IMR-90 (cell line): ENCODE results near the gene TRMT1. TPM values are rescaled to one million over a fixed set of nuclear protein-coding genes. Genes with fewer than 3 reads are reported as not detected.

Source experiments
- ATAC-seq: fragments of 200-7000 bp; cut with Tn5 transposase; 2 replicates; pipeline ENCODE4 v1.9.1; 2020; ENCODE audit warnings: low read depth, mild to moderate bottlenecking, moderate library complexity
- BruUV-seq: library from RNA; stranded (reverse); fragments of 400-500 nt; replicated peaks from 2 replicates; lab custom pipeline; 2021; lab: Mats Ljungman, UMichigan
- CTCF ChIA-PET: fragments of 300-600 bp; formaldehyde crosslinking; extraction: SDS; loops from one replicate; lab custom pipeline; 2021; ENCODE audit warnings: antibody characterized with exemption; lab: Yijun Ruan, JAX
- POLR2A ChIA-PET: fragments of 300-600 bp; sonication (Branson Sonifier 250); formaldehyde crosslinking; loops from one replicate; lab custom pipeline; 2022; ENCODE audit warnings: antibody characterized with exemption; ENCODE audit not compliant: unreplicated experiment; lab: Charles Lee
- DNase-seq: peaks from one replicate; pipeline ENCODE4 v3.0.0; 2013
- H2AFZ ChIP-seq: replicated peaks from 2 replicates; pipeline ENCODE3; 2013; ENCODE audit warnings: low read length, mild to moderate bottlenecking; ENCODE audit not compliant: poor library complexity
- H2AK5ac ChIP-seq: 2 replicates; pipeline ENCODE4 v1.6.1; 2013; ENCODE audit warnings: low read depth, low read length, inconsistent platforms
- H2AK9ac ChIP-seq: replicated peaks from 2 replicates; pipeline ENCODE3; 2013; ENCODE audit warnings: mild to moderate bottlenecking, low read depth, low read length, moderate library complexity; ENCODE audit not compliant: poor library complexity
- H2BK120ac ChIP-seq: 2 replicates; pipeline ENCODE4 v1.6.1; 2013; ENCODE audit warnings: low read depth, low read length, inconsistent platforms
- H2BK15ac ChIP-seq: 3 replicates; pipeline ENCODE4 v1.6.1; 2013; ENCODE audit warnings: low read depth, low read length, inconsistent platforms
- H2BK20ac ChIP-seq: 2 replicates; pipeline ENCODE4 v1.6.1; 2013; ENCODE audit warnings: low read depth, mild to moderate bottlenecking, inconsistent platforms, low read length, moderate library complexity
- H2BK5ac ChIP-seq: 2 replicates; pipeline ENCODE4 v1.6.1; 2013; ENCODE audit warnings: mild to moderate bottlenecking, low read depth, low read length, inconsistent platforms; ENCODE audit not compliant: poor library complexity, severe bottlenecking
- H3K14ac ChIP-seq: replicated peaks from 2 replicates; pipeline ENCODE4 v1.6.1; 2013; ENCODE audit warnings: low read depth, low read length, inconsistent platforms
- H3K18ac ChIP-seq: 2 replicates; pipeline ENCODE4 v1.6.1; 2013; ENCODE audit warnings: low read depth, low read length, control low read depth
- H3K23ac ChIP-seq: 2 replicates; pipeline ENCODE4 v1.6.1; 2013; ENCODE audit warnings: low read depth, low read length, inconsistent platforms
- H3K27ac ChIP-seq: 2 replicates; pipeline ENCODE4 v1.5.1; 2013; ENCODE audit warnings: mild to moderate bottlenecking, control low read depth, low read length; ENCODE audit not compliant: insufficient read depth
- H3K27me3 ChIP-seq: 2 replicates; pipeline ENCODE4 v1.6.1; 2013; ENCODE audit warnings: low read length; ENCODE audit not compliant: control insufficient read depth, insufficient read depth
- H3K36me3 ChIP-seq: 2 replicates; pipeline ENCODE4 v1.6.1; 2013; ENCODE audit warnings: low read length, mixed read lengths; ENCODE audit not compliant: control insufficient read depth, insufficient read depth
- H3K4ac ChIP-seq: 2 replicates; pipeline ENCODE4 v1.6.1; 2013; ENCODE audit warnings: low read depth, low read length, inconsistent platforms
- H3K4me1 ChIP-seq: 2 replicates; pipeline ENCODE4 v1.6.1; 2013; ENCODE audit warnings: low read length, mixed read lengths; ENCODE audit not compliant: control insufficient read depth, insufficient read depth
- H3K4me2 ChIP-seq: 2 replicates; pipeline ENCODE4 v1.6.1; 2013; ENCODE audit warnings: low read depth, mild to moderate bottlenecking, control low read depth, low read length, moderate library complexity
- H3K4me3 ChIP-seq: 2 replicates; pipeline ENCODE4 v1.5.1; 2013; ENCODE audit warnings: low read depth, mild to moderate bottlenecking, control low read depth, low read length, moderate library complexity; ENCODE audit not compliant: insufficient read depth
- H3K56ac ChIP-seq: 2 replicates; pipeline ENCODE4 v1.6.1; 2013; ENCODE audit warnings: low read length, inconsistent platforms; ENCODE audit not compliant: insufficient read depth; ENCODE audit errors: extremely low read depth
- H3K79me1 ChIP-seq, 2 experiments: 2 replicates each; pipeline ENCODE4 v1.6.1; 2013; ENCODE audit warnings: low read length in 2 of 2, inconsistent platforms in 1 of 2, low read depth in 1 of 2
- H3K9ac ChIP-seq: 2 replicates; pipeline ENCODE4 v1.6.1; 2013; ENCODE audit warnings: low read depth, low read length, control low read depth
- H3K9me1 ChIP-seq: 2 replicates; pipeline ENCODE4 v1.6.1; 2013; ENCODE audit warnings: low read length, inconsistent platforms; ENCODE audit not compliant: insufficient read depth
- H3K9me3 ChIP-seq: 2 replicates; pipeline ENCODE4 v1.6.1; 2013; ENCODE audit warnings: low read length; ENCODE audit not compliant: control insufficient read depth, insufficient read depth
- H4K20me1 ChIP-seq: 2 replicates; pipeline ENCODE4 v1.6.1; 2013; ENCODE audit warnings: low read length, inconsistent platforms; ENCODE audit not compliant: insufficient read depth
- H4K5ac ChIP-seq: 2 replicates; pipeline ENCODE4 v1.6.1; 2013; ENCODE audit warnings: mild to moderate bottlenecking, low read depth, low read length, control low read depth
- H4K8ac ChIP-seq, 2 experiments: 2 replicates each; pipeline ENCODE4 v1.6.1; 2013; ENCODE audit warnings: low read depth in 2 of 2, low read length in 2 of 2, control low read depth in 1 of 2, inconsistent platforms in 1 of 2
- H4K91ac ChIP-seq: 2 replicates; pipeline ENCODE4 v1.6.1; 2013; ENCODE audit warnings: low read depth, low read length, inconsistent platforms; ENCODE audit not compliant: insufficient read depth
- CEBPB ChIP-seq: IDR thresholded peaks from 2 replicates; pipeline ENCODE4 v1.6.1; 2012; ENCODE audit warnings: low read depth, low read length, improper control_type of control experiment
- CHD1 ChIP-seq: IDR thresholded peaks from 2 replicates; pipeline ENCODE4 v1.6.1; 2012; ENCODE audit warnings: low read depth, low read length, improper control_type of control experiment
- FOS ChIP-seq: fragments of 150-350 bp; IDR thresholded peaks from 2 replicates; pipeline ENCODE4 v1.6.1; 2016; ENCODE audit warnings: low read depth, low read length
- NFE2L2 ChIP-seq: fragments of 150-350 bp; IDR thresholded peaks from 2 replicates; pipeline ENCODE4 v1.6.1; 2016; ENCODE audit warnings: low read depth, mild to moderate bottlenecking, low read length
- RAD21 ChIP-seq: IDR thresholded peaks from 2 replicates; pipeline ENCODE4 v1.6.1; 2012; ENCODE audit warnings: low read length, improper control_type of control experiment
- RCOR1 ChIP-seq: IDR thresholded peaks from 2 replicates; pipeline ENCODE4 v1.6.1; 2012; ENCODE audit warnings: mild to moderate bottlenecking, low read length, improper control_type of control experiment; ENCODE audit not compliant: insufficient replicate concordance
- SMC3 ChIP-seq: fragments of 150-350 bp; IDR thresholded peaks from 2 replicates; pipeline ENCODE4 v1.6.1; 2016; ENCODE audit warnings: low read depth, mild to moderate bottlenecking, antibody characterized with exemption, low read length, moderate library complexity
- USF2 ChIP-seq: fragments of 150-350 bp; IDR thresholded peaks from 2 replicates; pipeline ENCODE4 v1.6.1; 2017; ENCODE audit warnings: mild to moderate bottlenecking, antibody characterized with exemption, low read length, low read depth
- WGBS, 2 experiments: methylation state at CpG; one replicate each; pipeline versions ENCODE4 v1.1.5 to v1.1.7; 2013; ENCODE audit warnings: missing lambda C conversion rate in 2 of 2; ENCODE audit not compliant: insufficient read length in 1 of 2; ENCODE audit errors: extremely low coverage in 2 of 2; 5-methylcytosine and 5-hydroxymethylcytosine counted together
- dilution Hi-C: fragments of 300-500 bp; cut with HindIII; formaldehyde crosslinking; loops from one replicate; pipeline ENCODE4 v1.14.3; 2018; ENCODE audit warnings: low sequenced_read_pairs; ENCODE audit not compliant: unreplicated experiment
- in situ Hi-C: fragments of 300-500 bp; cut with MboI; formaldehyde crosslinking; loops from 3 replicates; pipeline ENCODE4 v1.14.3; 2019; ENCODE audit warnings: low sequenced_read_pairs, inconsistent platforms, mixed read lengths
- intact Hi-C: fragments of 100-400 bp; cut with micrococcal nuclease; formaldehyde crosslinking; loops from 2 replicates; pipeline ENCODE4 v1.10.0; 2022
- polyA plus RNA-seq, 3 experiments: library from polyadenylated mRNA; depleted of rRNA; stranded (reverse); fragments of >200 nt; gene quantifications; 2 replicates each; pipeline ENCODE4 v1.2.3, GENCODE V29; 2012; ENCODE audit warnings: low replicate concordance in 1 of 3
- total RNA-seq: library from RNA; depleted of rRNA; stranded (reverse); fragments of >200 nt; gene quantifications from 2 replicates; pipeline ENCODE4 v1.2.3, GENCODE V29; 2012
- TF ChIP-seq, protein P1 (sequence below): conservative IDR thresholded peaks from 2 replicates; pipeline ENCODE4 v1.5.1; 2012; ENCODE audit warnings: mild to moderate bottlenecking, low read depth, low read length, improper control_type of control experiment
- TF ChIP-seq, protein P2 (sequence below): fragments of 150-350 bp; IDR thresholded peaks from 2 replicates; pipeline ENCODE4 v1.6.1; 2016; ENCODE audit warnings: low read depth, mild to moderate bottlenecking, low read length, moderate library complexity, borderline replicate concordance

The TRMT1 gene
- total and polyA plus RNA-seq, 2 of the 4 experiments (the other 2 are of a cell fraction): 28.3 to 56.0 TPM

DNA sequence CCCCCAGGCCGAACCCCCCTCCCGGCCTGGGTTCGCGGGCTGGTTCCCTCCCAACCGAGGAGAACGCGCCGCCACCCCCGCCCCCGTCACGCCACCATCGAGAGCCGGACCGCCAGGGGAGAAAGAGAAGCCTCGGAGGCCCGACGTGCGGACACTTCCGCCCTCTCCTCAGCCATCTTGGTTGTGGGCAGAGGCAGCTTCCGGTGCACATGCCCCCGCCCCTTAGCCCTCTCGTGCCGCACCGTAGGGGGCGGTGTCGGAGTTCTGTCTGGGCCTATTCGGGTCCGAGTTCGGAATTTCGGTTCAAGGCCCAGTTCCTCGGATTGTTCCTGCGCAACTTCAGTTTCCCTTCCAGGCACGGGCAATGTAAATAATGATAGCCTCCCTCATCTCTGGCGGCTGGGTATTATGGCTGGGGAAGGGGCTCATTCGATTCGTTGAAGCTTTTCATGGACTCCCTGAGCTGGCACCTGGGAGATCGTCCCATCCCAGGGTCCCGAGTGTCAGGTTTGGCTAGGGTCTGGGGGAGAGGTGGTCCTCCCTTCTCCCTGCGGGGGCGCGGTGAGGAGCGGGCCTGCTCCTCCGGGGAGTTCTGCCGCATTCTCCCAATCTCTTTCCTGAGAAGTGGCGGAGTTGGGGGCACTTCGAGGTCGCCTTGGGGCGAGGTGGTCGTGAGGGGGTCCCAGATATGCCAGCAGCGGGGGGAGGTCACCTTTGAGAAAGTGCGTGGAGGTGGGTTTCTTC lies 33.8 kb upstream of the TRMT1 start, which contains the start of the genes IER2 and STX10 (continued):
- TF ChIP-seq CHD1: peak; percentile 76
- TF ChIP-seq FOS: no peak
- no peak for TF ChIP-seq RCOR1

DNA sequence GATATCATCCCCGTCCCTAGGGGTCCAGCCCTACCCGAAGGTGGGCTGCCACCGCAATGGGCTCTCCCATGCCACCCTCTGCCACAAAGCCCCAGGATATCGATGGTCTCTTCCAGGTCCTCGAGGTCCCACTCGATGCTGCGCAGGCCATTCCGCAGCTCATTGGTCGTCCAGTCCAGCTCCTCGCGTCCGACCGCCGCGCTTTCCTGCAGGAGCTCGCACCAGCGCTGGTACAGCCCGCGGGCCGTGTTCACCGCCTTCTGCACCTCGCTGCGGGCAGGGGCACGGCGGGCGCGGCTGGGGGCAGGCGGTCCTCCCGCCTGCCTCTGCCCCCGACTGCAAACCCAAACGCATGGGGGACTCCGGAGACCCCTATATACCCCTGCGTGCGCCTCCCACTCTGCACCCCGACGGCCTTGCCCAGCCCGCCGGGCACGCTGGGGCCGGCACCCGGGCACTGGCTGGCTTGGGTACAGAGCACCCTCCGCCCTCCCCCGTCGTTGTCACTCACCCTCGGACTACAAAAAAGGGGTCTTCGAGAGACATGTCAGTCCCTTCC lies 33.2 kb upstream of the TRMT1 start:
- peaks cover 2 to 43% of the 10 kb centered on the region in 2 experiments; a peak in 2 of 4 replicates for H3K79me1 ChIP-seq
- CTCF ChIA-PET: interaction anchor here (0.7 to 1.0 kb wide), 3 partner anchors 23 to 33 kb away, joined by 3 read pairs; partner anchors contain the start of gene NACC1
- H3K27me3 ChIP-seq: no peaks in the 10 kb centered on the region
- dilution Hi-C loops (no loop called here), in situ Hi-C loops (loop anchor here (10.0 kb wide), 1 partner anchor 695 kb away; no protein-coding TSS in a partner anchor), intact Hi-C loops (loop anchor here (2.0 kb wide), 2 partner anchors 113 to 171 kb away; no protein-coding TSS in a partner anchor)
- H3K9me3 ChIP-seq: no peaks in the 10 kb centered on the region
- H3K4me1 ChIP-seq: peaks cover 6% of the 10 kb centered on the region; the same call in 1 of the 2 replicates
- peaks cover 7% of the 10 kb centered on the region for H3K36me3 ChIP-seq
- no TSS peak for BruUV-seq
- H3K4ac ChIP-seq: peak overlapping the region; percentile 89
- peak overlapping the region; percentile 72 for H3K4me3 ChIP-seq
- peak overlapping the region; percentile 94 for H3K23ac ChIP-seq
- H2AK9ac ChIP-seq: peak overlapping the region; percentile 99
- peak overlapping the region; percentile 98 for H2AFZ ChIP-seq
- H3K27ac ChIP-seq: peak overlapping the region; percentile 74
- H2BK15ac ChIP-seq: 0 out of 3 replicates have a peak overlapping the region, but pooled peaks have one; percentile 31
- H2BK20ac ChIP-seq: peak overlapping the region; percentile 69
- peak overlapping the region; percentile 87 for H3K14ac ChIP-seq
- peak overlapping the region; percentile 71 for H4K5ac ChIP-seq
- peaks cover 19% of the 10 kb centered on the region for H4K20me1 ChIP-seq
- peaks cover 4% of the 10 kb centered on the region for H3K9me1 ChIP-seq
- H2BK5ac ChIP-seq: peak overlapping the region; percentile 65
- POLR2A ChIA-PET: interaction anchor here (0.5 to 1.1 kb wide), 4 partner anchors 13 to 358 kb away, joined by 3 to 8 read pairs (median 5); no protein-coding TSS in a partner anchor
- peak overlapping the region; percentile 17 for H3K56ac ChIP-seq
- peak overlapping the region; percentile 93 for H2AK5ac ChIP-seq
- H4K91ac ChIP-seq: peak overlapping the region; percentile 74
- DNase-seq: no peak
- H3K4me2 ChIP-seq: peak overlapping the region; percentile 94
- ATAC-seq: peak; percentile 2
- peak overlapping the region; percentile 59 for H2BK120ac ChIP-seq
- 2% methylated on average over 25 of the region's 46 CpGs; no CpG with 5 or more reads in 1 of the 2 experiments for WGBS, 2 experiments
- peak overlapping the region; percentile 80 to 90 for H4K8ac ChIP-seq
- H3K9ac ChIP-seq: peak overlapping the region; percentile 76
- H3K18ac ChIP-seq: peak overlapping the region; percentile 3; the same call in 1 of the 2 replicates
- peak; percentile 8; the same call in 1 of the 2 replicates for TF ChIP-seq RAD21
- no peak for TF ChIP-seq USF2
- 0 out of 2 replicates have a peak, but pooled peaks have one; percentile 8 for TF ChIP-seq SMC3
- TF ChIP-seq, protein P1, sequence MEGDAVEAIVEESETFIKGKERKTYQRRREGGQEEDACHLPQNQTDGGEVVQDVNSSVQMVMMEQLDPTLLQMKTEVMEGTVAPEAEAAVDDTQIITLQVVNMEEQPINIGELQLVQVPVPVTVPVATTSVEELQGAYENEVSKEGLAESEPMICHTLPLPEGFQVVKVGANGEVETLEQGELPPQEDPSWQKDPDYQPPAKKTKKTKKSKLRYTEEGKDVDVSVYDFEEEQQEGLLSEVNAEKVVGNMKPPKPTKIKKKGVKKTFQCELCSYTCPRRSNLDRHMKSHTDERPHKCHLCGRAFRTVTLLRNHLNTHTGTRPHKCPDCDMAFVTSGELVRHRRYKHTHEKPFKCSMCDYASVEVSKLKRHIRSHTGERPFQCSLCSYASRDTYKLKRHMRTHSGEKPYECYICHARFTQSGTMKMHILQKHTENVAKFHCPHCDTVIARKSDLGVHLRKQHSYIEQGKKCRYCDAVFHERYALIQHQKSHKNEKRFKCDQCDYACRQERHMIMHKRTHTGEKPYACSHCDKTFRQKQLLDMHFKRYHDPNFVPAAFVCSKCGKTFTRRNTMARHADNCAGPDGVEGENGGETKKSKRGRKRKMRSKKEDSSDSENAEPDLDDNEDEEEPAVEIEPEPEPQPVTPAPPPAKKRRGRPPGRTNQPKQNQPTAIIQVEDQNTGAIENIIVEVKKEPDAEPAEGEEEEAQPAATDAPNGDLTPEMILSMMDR: no peak
- no peak for TF ChIP-seq CEBPB
- no peak for TF ChIP-seq NFE2L2
- TF ChIP-seq, protein P2, sequence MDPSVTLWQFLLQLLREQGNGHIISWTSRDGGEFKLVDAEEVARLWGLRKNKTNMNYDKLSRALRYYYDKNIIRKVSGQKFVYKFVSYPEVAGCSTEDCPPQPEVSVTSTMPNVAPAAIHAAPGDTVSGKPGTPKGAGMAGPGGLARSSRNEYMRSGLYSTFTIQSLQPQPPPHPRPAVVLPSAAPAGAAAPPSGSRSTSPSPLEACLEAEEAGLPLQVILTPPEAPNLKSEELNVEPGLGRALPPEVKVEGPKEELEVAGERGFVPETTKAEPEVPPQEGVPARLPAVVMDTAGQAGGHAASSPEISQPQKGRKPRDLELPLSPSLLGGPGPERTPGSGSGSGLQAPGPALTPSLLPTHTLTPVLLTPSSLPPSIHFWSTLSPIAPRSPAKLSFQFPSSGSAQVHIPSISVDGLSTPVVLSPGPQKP: no peak
